GM12874 (cell line): ENCODE measurements around the gene NCK2.

ENCODE experiments used
- TF ChIP-seq, protein P1 (sequence below): IDR thresholded peaks from 2 replicates; pipeline ENCODE4 v1.5.1; 2011; ENCODE audit warnings: low read depth, mild to moderate bottlenecking, control low read depth, low read length, moderate library complexity; ENCODE audit not compliant: insufficient read depth

Gene NCK2

GRCh38 chr2:105744909-105745853, at the start of gene NCK2:
Gene NCK2, plus strand, starts transcription at chr2:105744912. Its CDS starts 110,152 bp downstream, at chr2:105855064.
- TF ChIP-seq, protein P1, sequence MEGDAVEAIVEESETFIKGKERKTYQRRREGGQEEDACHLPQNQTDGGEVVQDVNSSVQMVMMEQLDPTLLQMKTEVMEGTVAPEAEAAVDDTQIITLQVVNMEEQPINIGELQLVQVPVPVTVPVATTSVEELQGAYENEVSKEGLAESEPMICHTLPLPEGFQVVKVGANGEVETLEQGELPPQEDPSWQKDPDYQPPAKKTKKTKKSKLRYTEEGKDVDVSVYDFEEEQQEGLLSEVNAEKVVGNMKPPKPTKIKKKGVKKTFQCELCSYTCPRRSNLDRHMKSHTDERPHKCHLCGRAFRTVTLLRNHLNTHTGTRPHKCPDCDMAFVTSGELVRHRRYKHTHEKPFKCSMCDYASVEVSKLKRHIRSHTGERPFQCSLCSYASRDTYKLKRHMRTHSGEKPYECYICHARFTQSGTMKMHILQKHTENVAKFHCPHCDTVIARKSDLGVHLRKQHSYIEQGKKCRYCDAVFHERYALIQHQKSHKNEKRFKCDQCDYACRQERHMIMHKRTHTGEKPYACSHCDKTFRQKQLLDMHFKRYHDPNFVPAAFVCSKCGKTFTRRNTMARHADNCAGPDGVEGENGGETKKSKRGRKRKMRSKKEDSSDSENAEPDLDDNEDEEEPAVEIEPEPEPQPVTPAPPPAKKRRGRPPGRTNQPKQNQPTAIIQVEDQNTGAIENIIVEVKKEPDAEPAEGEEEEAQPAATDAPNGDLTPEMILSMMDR, result no peak

DNA sequence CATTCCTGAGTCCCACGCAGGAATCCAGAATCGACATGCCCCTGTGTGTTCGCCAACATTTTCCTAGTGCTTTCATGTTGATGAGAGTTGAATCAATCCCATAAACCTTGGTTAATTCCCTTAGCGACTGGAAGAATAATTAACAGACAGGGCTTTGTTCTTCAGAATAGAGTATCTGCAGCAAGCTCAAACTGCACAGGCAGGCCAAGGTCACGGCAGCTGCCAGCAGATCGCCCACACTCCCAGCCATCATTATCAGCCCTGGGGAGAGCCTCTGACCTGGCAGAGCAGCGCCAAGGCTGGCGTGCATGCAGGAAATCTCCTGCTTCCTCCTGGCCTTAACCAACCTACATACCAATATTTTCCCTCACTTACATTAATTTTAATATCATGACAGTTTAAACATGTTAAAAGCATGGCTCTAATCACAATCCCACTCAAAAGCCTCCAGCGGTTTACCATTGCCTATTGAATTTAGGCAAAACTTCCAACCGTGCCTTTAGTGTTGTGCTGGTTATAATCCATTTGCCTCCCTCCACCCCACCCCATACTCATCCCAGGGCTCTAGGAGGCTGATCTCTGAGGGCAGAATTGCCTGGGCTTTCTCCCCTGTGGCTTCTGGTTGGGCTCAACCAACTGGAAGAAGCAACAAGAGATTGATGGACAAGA, 46.8 kb upstream of the NCK2 start:
- TF ChIP-seq, protein P1, result no peak

GRCh38 chr2:105698820-105699219, 45.9 kb upstream of the NCK2 start:
- TF ChIP-seq, protein P1, result no peak

DNA sequence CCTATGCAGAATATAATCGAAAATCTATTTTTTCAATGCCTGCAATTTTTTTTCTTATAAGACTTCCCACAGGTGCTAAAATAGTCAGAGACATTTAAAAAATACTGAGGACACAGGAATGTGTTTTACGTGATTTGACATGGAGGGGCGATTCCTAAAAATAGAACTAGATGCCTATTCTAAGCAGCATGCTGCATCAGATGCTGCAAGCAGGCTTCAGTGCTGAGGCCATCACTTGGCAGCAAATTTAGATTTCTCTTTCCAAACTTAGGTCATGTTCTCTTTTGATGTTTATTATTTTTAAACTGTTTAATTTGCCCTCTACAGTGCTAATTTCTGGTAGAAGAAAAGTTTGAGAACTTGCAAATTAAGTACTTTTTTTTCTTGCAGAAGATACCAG, 43.7 kb upstream of the NCK2 start:
- TF ChIP-seq, protein P1, result no peak

DNA sequence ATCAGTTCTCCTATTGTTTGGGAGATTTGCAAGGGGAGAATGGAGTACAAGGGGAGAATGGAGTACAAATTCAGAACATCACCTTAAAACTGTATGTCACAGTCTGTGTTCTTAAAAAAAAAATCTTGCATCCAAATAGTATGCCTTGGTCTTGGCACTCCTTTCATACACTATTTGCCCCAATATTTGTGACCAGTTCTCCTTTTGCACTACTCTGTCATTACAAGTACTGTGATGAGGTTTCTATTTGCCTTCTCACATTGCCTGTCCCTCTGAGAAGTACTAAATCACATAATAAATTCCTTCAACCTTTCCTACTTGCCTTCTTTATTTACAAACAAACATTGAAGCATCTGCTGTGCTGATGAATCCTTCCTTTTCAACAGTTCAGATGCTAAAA, 36.0 kb upstream of the NCK2 start:
- TF ChIP-seq, protein P1, result no peak

DNA sequence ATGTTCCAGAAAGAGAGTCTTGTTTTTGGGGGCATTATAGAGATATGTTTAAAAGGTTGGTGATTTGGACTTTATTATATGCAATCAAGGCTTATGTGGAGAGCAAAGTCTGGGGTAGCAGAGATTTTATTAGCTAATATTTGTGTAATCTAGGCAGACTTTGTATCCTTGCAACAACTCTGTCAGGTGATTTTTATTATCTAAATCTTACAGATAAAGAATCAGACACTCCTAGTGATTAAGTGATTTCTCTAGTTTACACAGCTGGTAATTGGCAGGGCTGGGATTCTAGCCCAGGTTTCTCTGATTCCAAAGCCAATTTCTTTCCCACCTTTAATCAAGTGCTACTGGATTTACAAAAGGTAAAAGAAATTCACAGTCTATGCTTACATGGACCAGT, 33.3 kb upstream of the NCK2 start:
- TF ChIP-seq, protein P1, result no peak

DNA sequence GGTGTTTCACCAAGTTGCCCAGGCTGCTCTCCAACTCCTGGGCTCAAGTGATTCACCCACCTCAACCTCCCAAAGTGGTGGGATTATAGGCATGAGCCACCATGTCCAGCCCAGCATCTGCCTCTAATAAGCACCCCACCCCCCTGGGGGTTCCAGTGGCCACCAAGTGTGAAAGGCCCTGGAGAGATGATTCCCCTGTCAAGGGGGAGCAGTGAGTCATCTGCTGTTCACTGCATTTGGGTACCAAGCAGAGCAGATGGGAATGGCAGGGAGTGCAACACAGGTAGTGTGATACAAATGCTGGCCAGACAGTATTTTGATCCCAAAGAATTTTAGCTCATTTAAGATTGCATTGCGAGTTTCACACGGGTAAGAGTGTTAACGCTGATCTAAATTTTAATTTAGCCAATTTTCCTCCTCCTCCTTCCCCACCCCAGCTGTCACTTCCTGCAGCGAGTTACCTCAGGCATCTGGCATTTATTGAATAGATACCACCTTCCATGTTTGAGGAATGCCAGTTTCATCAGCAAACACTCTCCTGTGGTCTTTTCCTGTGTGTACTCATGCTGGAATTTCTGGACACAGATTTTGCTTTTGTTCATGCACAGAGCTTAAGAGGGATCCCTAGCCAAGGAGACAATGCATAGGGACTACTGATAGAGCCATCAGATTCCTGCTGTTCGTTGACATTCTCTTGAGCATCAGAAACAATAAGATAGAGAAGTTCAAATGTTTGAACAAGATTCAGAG, 32.4 kb upstream of the NCK2 start:
- TF ChIP-seq, protein P1, result no peak
